ENCODE results near the gene GHRHR. TPM values are rescaled to one million over a fixed set of nuclear protein-coding genes. Genes with fewer than 3 reads are reported as not detected.
A peak's percentile ranks its signal among the peaks of the same experiment; 100 is the strongest.

The GHRHR gene
- total RNA-seq, 6 donors from 2014 or later = 0.67 to 3.1 (median 1.1) TPM; not detected in 2

- H3K4me3 ChIP-seq = no peak overlapping the region
- peaks cover 3 to 23% (median 10%) of the 10 kb centered on the region in 4 donors for H3K4me1 ChIP-seq
- DNase-seq (peak in 1 of 2 donors; percentile 49), ATAC-seq (ENCODE audit: low FRiP score in 2 of 2) (no peak)
- 49 to 59% methylated on average over 16 of the region's 16 CpGs for WGBS, 2 donors
- TF ChIP-seq POLR2A (IDR thresholded peaks at IDR 0.05) = no peak
- no peak for TF ChIP-seq EP300 (IDR thresholded peaks at IDR 0.05)
- TF ChIP-seq CTCF (IDR thresholded peaks at IDR 0.05) = no peak
- TF ChIP-seq POLR2AphosphoS5 (IDR thresholded peaks at IDR 0.05) = no peak
- H3K27me3 ChIP-seq = no peaks in the 10 kb centered on the region
- H3K9me3 ChIP-seq = no peaks in the 10 kb centered on the region
- H3K27ac ChIP-seq = no peak overlapping the region
- H3K36me3 ChIP-seq = no peaks in the 10 kb centered on the region
These were observed 23.0 kb downstream of the GHRHR start for GRCh38 chr7:30986738-30987137.

- peaks cover 3 to 23% (median 10%) of the 10 kb centered on the region in 4 donors for H3K4me1 ChIP-seq
- 75 to 94% methylated on average over 7 of the region's 7 CpGs for WGBS, 2 donors
- H3K27me3 ChIP-seq = no peaks in the 10 kb centered on the region
- peak in 1 of 2 donors; percentile 34 for DNase-seq
- TF ChIP-seq POLR2AphosphoS5 (IDR thresholded peaks at IDR 0.05) = no peak
- no peak for TF ChIP-seq POLR2A (IDR thresholded peaks at IDR 0.05)
- TF ChIP-seq CTCF (IDR thresholded peaks at IDR 0.05) = no peak
- TF ChIP-seq EP300 (IDR thresholded peaks at IDR 0.05) = no peak
- no peak overlapping the region for H3K4me3 ChIP-seq
- no peak for ATAC-seq (ENCODE audit: low FRiP score in 2 of 2)
- no peaks in the 10 kb centered on the region for H3K36me3 ChIP-seq
- H3K9me3 ChIP-seq = no peaks in the 10 kb centered on the region
- H3K27ac ChIP-seq = no peak overlapping the region
These were observed 23.4 kb downstream of the GHRHR start for GRCh38 chr7:30987178-30987577.

GRCh38 chr7:30987936-30988335, 24.2 kb downstream of the GHRHR start:
- Histone ChIP-seq H3K27me3 (no peaks in the 10 kb centered on the region), H3K27ac (no peak overlapping the region), H3K4me3 (no peak overlapping the region), H3K36me3 (no peaks in the 10 kb centered on the region), H3K4me1 (peaks cover 3 to 23% (median 10%) of the 10 kb centered on the region in 4 donors), H3K9me3 (no peaks in the 10 kb centered on the region)
- DNase-seq (peak in 1 of 2 donors; percentile 37), ATAC-seq (ENCODE audit: low FRiP score in 2 of 2) (no peak)
- TF ChIP-seq EP300 (IDR thresholded peaks at IDR 0.05) (no peak), POLR2A (IDR thresholded peaks at IDR 0.05) (no peak)
- 83 to 91% methylated on average over 5 of the region's 5 CpGs for WGBS, 2 donors

- H3K36me3 ChIP-seq = no peaks in the 10 kb centered on the region
- TF ChIP-seq POLR2AphosphoS5 (IDR thresholded peaks at IDR 0.05) = no peak
- no peak overlapping the region for H3K27ac ChIP-seq
- peaks cover 3 to 21% (median 9%) of the 10 kb centered on the region in 4 donors for H3K4me1 ChIP-seq
- no peak overlapping the region for H3K4me3 ChIP-seq
- DNase-seq = peak; percentile 84 to 88
- H3K9me3 ChIP-seq = no peaks in the 10 kb centered on the region
- whole genome bisulfite sequencing, 2 donors = 37 to 53% methylated on average over 10 to 19 of the region's 19 CpGs
- peak; percentile 51 to 72 for ATAC-seq (ENCODE audit: low FRiP score in 2 of 2)
- no peaks in the 10 kb centered on the region for H3K27me3 ChIP-seq
These were observed 24.7 kb downstream of the GHRHR start for GRCh38 chr7:30988351-30989005.

- H3K4me1 ChIP-seq = peaks cover 0 to 16% (median 6%) of the 10 kb centered on the region in 4 donors
- H3K36me3 ChIP-seq = no peaks in the 10 kb centered on the region
- H3K27ac ChIP-seq = no peak overlapping the region
- WGBS, 2 donors = 91% methylated on average over 7 to 16 of the region's 16 CpGs
- H3K9me3 ChIP-seq = no peaks in the 10 kb centered on the region
- H3K4me3 ChIP-seq = no peak overlapping the region
- peak in 1 of 2 donors; percentile 5 for ATAC-seq (ENCODE audit: low FRiP score in 2 of 2)
- DNase-seq = peak in 1 of 2 donors; percentile 62
- H3K27me3 ChIP-seq = no peaks in the 10 kb centered on the region
- TF ChIP-seq CTCF (IDR thresholded peaks at IDR 0.05) (no peak), POLR2AphosphoS5 (IDR thresholded peaks at IDR 0.05) (no peak), POLR2A (IDR thresholded peaks at IDR 0.05) (no peak), EP300 (IDR thresholded peaks at IDR 0.05) (no peak)
These were observed 25.5 kb downstream of the GHRHR start for GRCh38 chr7:30989008-30989823.
